ENCODE data around the gene LHFPL4.

LHFPL4 gene

GRCh38 chr3:9550999-9551398 is 2.6 kb downstream of the LHFPL4 start:
- TF ChIP-seq POLR2AphosphoS5 (IDR thresholded peaks at IDR 0.05; ENCODE audit: low read depth, low read length), result no peak
- no peak for TF ChIP-seq REST (IDR thresholded peaks at IDR 0.05; ENCODE audit: insufficient read depth in 1 of 2, low read depth in 2 of 2, low read length in 2 of 2)
- no peak for TF ChIP-seq SIN3A (IDR thresholded peaks at IDR 0.05; ENCODE audit: borderline replicate concordance, insufficient read depth, low read length)
- TF ChIP-seq TAF1 (IDR thresholded peaks at IDR 0.05; ENCODE audit: borderline replicate concordance, insufficient read depth, low read length), result no peak
- no peak for TF ChIP-seq FOXP2 (optimal IDR thresholded peaks at IDR 0.05; ENCODE audit: borderline replicate concordance, extremely low read depth, extremely low read length, insufficient read depth)

GRCh38 chr3:9549600-9549999 is 4.0 kb downstream of the LHFPL4 start:
- TF ChIP-seq POLR2AphosphoS5 (IDR thresholded peaks at IDR 0.05; ENCODE audit: low read depth, low read length), result no peak
- TF ChIP-seq FOXP2 (optimal IDR thresholded peaks at IDR 0.05; ENCODE audit: borderline replicate concordance, extremely low read depth, extremely low read length, insufficient read depth), result no peak
- no peak for TF ChIP-seq REST (IDR thresholded peaks at IDR 0.05; ENCODE audit: insufficient read depth in 1 of 2, low read depth in 2 of 2, low read length in 2 of 2)
- no peak for TF ChIP-seq SIN3A (IDR thresholded peaks at IDR 0.05; ENCODE audit: borderline replicate concordance, insufficient read depth, low read length)
- TF ChIP-seq TAF1 (IDR thresholded peaks at IDR 0.05; ENCODE audit: borderline replicate concordance, insufficient read depth, low read length), result no peak

- TF ChIP-seq FOXP2 (optimal IDR thresholded peaks at IDR 0.05; ENCODE audit: borderline replicate concordance, extremely low read depth, extremely low read length, insufficient read depth) (no peak), POLR2AphosphoS5 (IDR thresholded peaks at IDR 0.05; ENCODE audit: low read depth, low read length) (no peak), SIN3A (IDR thresholded peaks at IDR 0.05; ENCODE audit: borderline replicate concordance, insufficient read depth, low read length) (no peak), TAF1 (IDR thresholded peaks at IDR 0.05; ENCODE audit: borderline replicate concordance, insufficient read depth, low read length) (no peak), REST (IDR thresholded peaks at IDR 0.05; ENCODE audit: insufficient read depth in 1 of 2, low read depth in 2 of 2, low read length in 2 of 2) (no peak)
Observed at GRCh38 chr3:9548991-9549390, 4.6 kb downstream of the LHFPL4 start.

GRCh38 chr3:9542182-9542581 is 11.4 kb downstream of the LHFPL4 start:
- no peak for TF ChIP-seq SIN3A (IDR thresholded peaks at IDR 0.05; ENCODE audit: borderline replicate concordance, insufficient read depth, low read length)
- no peak for TF ChIP-seq TAF1 (IDR thresholded peaks at IDR 0.05; ENCODE audit: borderline replicate concordance, insufficient read depth, low read length)
- no peak for TF ChIP-seq POLR2AphosphoS5 (IDR thresholded peaks at IDR 0.05; ENCODE audit: low read depth, low read length)
- no peak for TF ChIP-seq FOXP2 (optimal IDR thresholded peaks at IDR 0.05; ENCODE audit: borderline replicate concordance, extremely low read depth, extremely low read length, insufficient read depth)
- TF ChIP-seq REST (IDR thresholded peaks at IDR 0.05; ENCODE audit: insufficient read depth in 1 of 2, low read depth in 2 of 2, low read length in 2 of 2), result no peak

- no peak for TF ChIP-seq POLR2AphosphoS5 (IDR thresholded peaks at IDR 0.05; ENCODE audit: low read depth, low read length)
- TF ChIP-seq REST (IDR thresholded peaks at IDR 0.05; ENCODE audit: insufficient read depth in 1 of 2, low read depth in 2 of 2, low read length in 2 of 2), result no peak
- TF ChIP-seq SIN3A (IDR thresholded peaks at IDR 0.05; ENCODE audit: borderline replicate concordance, insufficient read depth, low read length), result no peak
- no peak for TF ChIP-seq TAF1 (IDR thresholded peaks at IDR 0.05; ENCODE audit: borderline replicate concordance, insufficient read depth, low read length)
- no peak for TF ChIP-seq FOXP2 (optimal IDR thresholded peaks at IDR 0.05; ENCODE audit: borderline replicate concordance, extremely low read depth, extremely low read length, insufficient read depth)
Observed at GRCh38 chr3:9536212-9536611, 17.4 kb downstream of the LHFPL4 start.
